SHP77 treated with DMSO at 0.1 percent for 48 hours (cell line): ENCODE measurements around the gene CEP83.
"Not testable (repeated sequence)": the region's sequence is repeated elsewhere in the genome, so short reads cannot be mapped to it uniquely, and the experiment has no call there.

ENCODE experiments used
- DNase-seq: peaks from one replicate; lab custom pipeline; 2025; lab: John Stamatoyannopoulos, UW

Gene CEP83

GRCh38 chr12:94434171-94434570, 25.5 kb downstream of the CEP83 start:
- no peak for DNase-seq

- DNase-seq: no peak
Observed at GRCh38 chr12:94433744-94434143, 25.9 kb downstream of the CEP83 start.

GRCh38 chr12:94430304-94430703, 29.4 kb downstream of the CEP83 start:
- DNase-seq: no peak

- no peak for DNase-seq
Observed at GRCh38 chr12:94429633-94430032, 30.0 kb downstream of the CEP83 start.

GRCh38 chr12:94429191-94429590, 30.5 kb downstream of the CEP83 start:
- DNase-seq: no peak

- no peak for DNase-seq
Observed at GRCh38 chr12:94427501-94428381, 31.9 kb downstream of the CEP83 start.

GRCh38 chr12:94426049-94426448, 33.6 kb downstream of the CEP83 start:
- DNase-seq: no peak

GRCh38 chr12:94424830-94425229, 34.8 kb downstream of the CEP83 start:
- not testable (repeated sequence) for DNase-seq

- no peak for DNase-seq
Observed at GRCh38 chr12:94421868-94422740, 37.6 kb downstream of the CEP83 start.

GRCh38 chr12:94418517-94418916, 41.1 kb downstream of the CEP83 start:
- DNase-seq: no peak

GRCh38 chr12:94416613-94417012, 43.1 kb downstream of the CEP83 start:
- no peak for DNase-seq

GRCh38 chr12:94415066-94415465, 44.6 kb downstream of the CEP83 start:
- no peak for DNase-seq

GRCh38 chr12:94405413-94406116, 54.1 kb downstream of the CEP83 start:
- no peak for DNase-seq

GRCh38 chr12:94404854-94405253, 54.8 kb downstream of the CEP83 start:
- no peak for DNase-seq

GRCh38 chr12:94401326-94401725, 58.3 kb downstream of the CEP83 start:
- no peak for DNase-seq

- DNase-seq: not testable (repeated sequence)
Observed at GRCh38 chr12:94398685-94399084, 61.0 kb downstream of the CEP83 start.

GRCh38 chr12:94397401-94397800, 62.3 kb downstream of the CEP83 start:
- DNase-seq: no peak

- DNase-seq: not testable (repeated sequence)
Observed at GRCh38 chr12:94396014-94396413, 63.7 kb downstream of the CEP83 start.

GRCh38 chr12:94390130-94390485, 69.6 kb downstream of the CEP83 start:
- DNase-seq: no peak

- not testable (repeated sequence) for DNase-seq
Observed at GRCh38 chr12:94389482-94390129, 70.1 kb downstream of the CEP83 start.

- DNase-seq: no peak
Observed at GRCh38 chr12:94386422-94386821, 73.2 kb downstream of the CEP83 start.

- no peak for DNase-seq
Observed at GRCh38 chr12:94384030-94384429, 75.6 kb downstream of the CEP83 start.
